NCI-H146 treated with DMSO at 0.1 percent for 48 hours (cell line): Measurements from ENCODE around the gene SBF2.

ENCODE experiments used
- DNase-seq: peaks from one replicate; lab custom pipeline; 2025; ENCODE audit not compliant: unreplicated experiment; lab: John Stamatoyannopoulos, UW

SBF2 gene

DNA sequence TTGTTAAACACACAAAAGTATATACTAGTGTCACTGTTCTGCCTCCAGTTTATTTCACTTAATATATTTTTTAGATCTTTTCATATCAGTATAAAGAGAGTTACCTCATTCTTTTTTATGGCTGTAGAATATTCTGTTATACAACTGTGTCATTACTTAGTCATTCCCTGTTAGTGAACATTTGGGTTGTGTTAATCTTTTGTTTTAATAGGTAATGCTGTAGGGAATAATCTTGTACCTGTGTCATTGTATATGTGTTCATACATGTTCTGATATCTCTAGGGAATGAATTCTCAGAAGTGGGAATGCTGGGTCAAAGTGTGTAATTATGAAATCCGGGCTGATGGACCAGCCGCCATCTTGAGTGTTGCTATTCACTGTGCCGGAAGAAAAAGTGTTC, 558.8 kb downstream of the SBF2 start:
- no peak for DNase-seq

DNA sequence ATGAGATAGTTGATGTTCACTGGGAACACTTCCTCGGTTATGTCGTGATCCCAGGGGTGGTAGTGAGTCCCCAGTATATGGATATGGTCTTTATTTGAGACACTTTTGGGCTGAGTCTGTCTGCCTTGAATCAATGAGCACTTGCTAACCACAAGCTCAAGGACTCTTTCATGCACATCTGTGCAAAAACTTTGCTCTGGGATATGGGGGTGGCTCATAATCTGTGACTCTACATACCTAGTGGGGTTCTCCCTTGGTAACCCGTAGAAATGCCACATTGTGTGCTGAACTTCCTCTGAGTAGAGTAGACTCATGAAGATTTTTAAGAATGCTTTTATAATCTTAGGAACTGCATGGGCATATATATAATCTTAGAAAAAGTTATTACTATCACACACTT, 560.8 kb downstream of the SBF2 start:
- DNase-seq, result no peak

DNA sequence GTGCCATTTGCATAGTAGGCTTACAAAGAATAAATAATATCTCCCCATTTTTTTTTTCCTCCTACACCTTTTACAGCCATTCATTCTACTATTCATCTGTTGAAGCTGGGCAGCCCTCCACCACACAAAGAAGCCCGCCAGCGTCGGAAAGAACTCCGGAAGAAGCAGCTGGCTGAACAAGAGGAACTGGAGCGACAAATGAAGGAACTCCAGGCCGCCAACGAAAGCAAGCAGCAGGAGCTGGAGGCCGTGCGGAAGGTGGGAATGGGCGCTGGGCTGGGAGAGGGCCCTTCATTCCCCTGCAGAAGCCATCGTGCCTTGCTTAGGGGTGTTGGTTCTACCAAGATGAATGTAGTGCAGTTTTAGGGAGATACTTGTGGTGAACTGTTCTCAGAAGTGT, 561.6 kb downstream of the SBF2 start:
- DNase-seq, result no peak

DNA sequence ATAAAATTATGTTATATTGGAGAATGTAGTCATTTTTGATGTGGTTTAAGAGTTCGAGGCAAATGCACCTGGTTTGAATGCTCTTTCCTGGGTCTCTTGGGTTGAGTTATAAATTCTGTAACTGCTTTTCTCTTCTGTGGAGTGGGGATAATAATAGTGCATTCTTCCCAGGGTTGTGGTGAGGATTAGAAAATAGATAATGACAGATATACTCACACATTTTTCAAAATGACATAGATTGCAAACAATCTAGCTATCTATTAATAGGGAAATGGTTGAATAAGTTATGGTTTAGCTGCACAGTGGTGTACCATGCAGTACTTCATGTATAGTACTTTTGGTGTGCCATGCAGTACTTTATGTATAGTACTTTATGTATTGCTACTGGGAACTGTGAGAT, 562.8 kb downstream of the SBF2 start:
- DNase-seq, result no peak
